SK-N-SH treated with all-trans-retinoic acid at 6 μM for 48 hours (cell line): Measurements from ENCODE around the gene SLC4A7.
"Not testable (repeated sequence)": the region's sequence is repeated elsewhere in the genome, so short reads cannot be mapped to it uniquely, and the experiment has no call there.

Experiments
- ATAC-seq: fragments of 200-7000 bp; cut with Tn5 transposase; 3 replicates; pipeline ENCODE4 v1.9.1; 2020; ENCODE audit warnings: mild to moderate bottlenecking, moderate library complexity
- ARNTL ChIP-seq: fragments of 450-650 bp; formaldehyde crosslinking; IDR thresholded peaks from 2 replicates; pipeline ENCODE4 v1.5.0; 2020; ENCODE audit warnings: low read depth, mild to moderate bottlenecking, moderate library complexity, borderline replicate concordance
- BACH2 ChIP-seq: fragments of 250-450 bp; sonication (Bioruptor Pico); IDR thresholded peaks from 2 replicates; pipeline ENCODE4 v1.9.0; 2021; ENCODE audit warnings: mild to moderate bottlenecking, borderline replicate concordance
- CSDC2 ChIP-seq: fragments of 250-450 bp; sonication (Bioruptor Pico); IDR thresholded peaks from 2 replicates; pipeline ENCODE4 v1.5.0; 2020; ENCODE audit warnings: mild to moderate bottlenecking, moderate library complexity
- ESRRG ChIP-seq: fragments of 250-450 bp; sonication (Bioruptor Pico); IDR thresholded peaks from 2 replicates; pipeline ENCODE4 v1.6.1; 2021; ENCODE audit warnings: mild to moderate bottlenecking
- ISL1 ChIP-seq: fragments of 250-450 bp; sonication (Bioruptor Pico); IDR thresholded peaks from 2 replicates; pipeline ENCODE4 v2.1.2; 2022; ENCODE audit warnings: mild to moderate bottlenecking, moderate library complexity
- OSR1 ChIP-seq: fragments of 250-450 bp; sonication (Bioruptor Pico); IDR thresholded peaks from 2 replicates; pipeline ENCODE4 v1.8.0; 2022; ENCODE audit warnings: moderate library complexity, mild to moderate bottlenecking, inconsistent platforms
- POU6F1 ChIP-seq: fragments of 250-450 bp; sonication (Bioruptor Pico); IDR thresholded peaks from 2 replicates; pipeline ENCODE4 v1.8.0; 2021; ENCODE audit warnings: low read depth, mild to moderate bottlenecking, moderate library complexity, borderline replicate concordance
- PPARA ChIP-seq: fragments of 250-450 bp; sonication (Bioruptor Pico); IDR thresholded peaks from 2 replicates; pipeline ENCODE4 v1.5.0; 2020; ENCODE audit warnings: mild to moderate bottlenecking, borderline replicate concordance
- SNAI2 ChIP-seq: fragments of 250-450 bp; sonication (Bioruptor Pico); IDR thresholded peaks from 2 replicates; pipeline ENCODE4 v1.5.0; 2020; ENCODE audit warnings: mild to moderate bottlenecking, moderate library complexity
- TCF4 ChIP-seq: fragments of 250-450 bp; sonication (Bioruptor Pico); IDR thresholded peaks from 2 replicates; pipeline ENCODE4 v1.8.0; 2021; ENCODE audit warnings: mild to moderate bottlenecking, moderate library complexity, borderline replicate concordance
- TOX ChIP-seq: fragments of 250-450 bp; sonication (Bioruptor Pico); IDR thresholded peaks from 2 replicates; pipeline ENCODE4 v1.8.0; 2021; ENCODE audit warnings: mild to moderate bottlenecking, moderate library complexity, borderline replicate concordance
- ZC3H10 ChIP-seq: fragments of 250-450 bp; sonication (Bioruptor Pico); IDR thresholded peaks from 2 replicates; pipeline ENCODE4 v1.5.1; 2021; ENCODE audit warnings: mild to moderate bottlenecking, moderate library complexity
- ZFP30 ChIP-seq: fragments of 450-650 bp; formaldehyde crosslinking; IDR thresholded peaks from 2 replicates; pipeline ENCODE4 v1.5.0; 2022; ENCODE audit warnings: mild to moderate bottlenecking, moderate library complexity
- ZNF565 ChIP-seq: fragments of 450-650 bp; formaldehyde crosslinking; conservative IDR thresholded peaks from 2 replicates; pipeline ENCODE4 v1.5.0; 2020; ENCODE audit warnings: low read depth, mild to moderate bottlenecking, moderate library complexity
- TF ChIP-seq, protein P1 (sequence below): fragments of 250-450 bp; sonication (Bioruptor Pico); IDR thresholded peaks from 2 replicates; pipeline ENCODE4 v1.5.1; 2021; ENCODE audit warnings: mild to moderate bottlenecking, moderate library complexity
- TF ChIP-seq, protein P2 (sequence below): fragments of 250-450 bp; sonication (Bioruptor Pico); IDR thresholded peaks from 2 replicates; pipeline ENCODE4 v1.5.0; 2020; ENCODE audit warnings: mild to moderate bottlenecking, moderate library complexity

SLC4A7 gene

GRCh38 chr3:27422617-27423016, 61.6 kb downstream of the SLC4A7 start:
- no peak for ATAC-seq
- TF ChIP-seq OSR1 (CRISPR knock-in tag): no peak
- TF ChIP-seq, protein P1, sequence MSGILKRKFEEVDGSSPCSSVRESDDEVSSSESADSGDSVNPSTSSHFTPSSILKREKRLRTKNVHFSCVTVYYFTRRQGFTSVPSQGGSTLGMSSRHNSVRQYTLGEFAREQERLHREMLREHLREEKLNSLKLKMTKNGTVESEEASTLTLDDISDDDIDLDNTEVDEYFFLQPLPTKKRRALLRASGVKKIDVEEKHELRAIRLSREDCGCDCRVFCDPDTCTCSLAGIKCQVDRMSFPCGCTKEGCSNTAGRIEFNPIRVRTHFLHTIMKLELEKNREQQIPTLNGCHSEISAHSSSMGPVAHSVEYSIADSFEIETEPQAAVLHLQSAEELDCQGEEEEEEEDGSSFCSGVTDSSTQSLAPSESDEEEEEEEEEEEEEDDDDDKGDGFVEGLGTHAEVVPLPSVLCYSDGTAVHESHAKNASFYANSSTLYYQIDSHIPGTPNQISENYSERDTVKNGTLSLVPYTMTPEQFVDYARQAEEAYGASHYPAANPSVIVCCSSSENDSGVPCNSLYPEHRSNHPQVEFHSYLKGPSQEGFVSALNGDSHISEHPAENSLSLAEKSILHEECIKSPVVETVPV (CRISPR knock-in tag): no peak
- no peak for TF ChIP-seq SNAI2 (CRISPR knock-in tag)

- TF ChIP-seq OSR1 (CRISPR knock-in tag): no peak
- no peak for TF ChIP-seq ZNF565 (CRISPR knock-in tag)
- no peak for TF ChIP-seq CSDC2 (CRISPR knock-in tag)
- TF ChIP-seq TCF4 (CRISPR knock-in tag): no peak
- no peak for TF ChIP-seq BACH2 (CRISPR knock-in tag)
- no peak for TF ChIP-seq PPARA
- TF ChIP-seq, protein P2, sequence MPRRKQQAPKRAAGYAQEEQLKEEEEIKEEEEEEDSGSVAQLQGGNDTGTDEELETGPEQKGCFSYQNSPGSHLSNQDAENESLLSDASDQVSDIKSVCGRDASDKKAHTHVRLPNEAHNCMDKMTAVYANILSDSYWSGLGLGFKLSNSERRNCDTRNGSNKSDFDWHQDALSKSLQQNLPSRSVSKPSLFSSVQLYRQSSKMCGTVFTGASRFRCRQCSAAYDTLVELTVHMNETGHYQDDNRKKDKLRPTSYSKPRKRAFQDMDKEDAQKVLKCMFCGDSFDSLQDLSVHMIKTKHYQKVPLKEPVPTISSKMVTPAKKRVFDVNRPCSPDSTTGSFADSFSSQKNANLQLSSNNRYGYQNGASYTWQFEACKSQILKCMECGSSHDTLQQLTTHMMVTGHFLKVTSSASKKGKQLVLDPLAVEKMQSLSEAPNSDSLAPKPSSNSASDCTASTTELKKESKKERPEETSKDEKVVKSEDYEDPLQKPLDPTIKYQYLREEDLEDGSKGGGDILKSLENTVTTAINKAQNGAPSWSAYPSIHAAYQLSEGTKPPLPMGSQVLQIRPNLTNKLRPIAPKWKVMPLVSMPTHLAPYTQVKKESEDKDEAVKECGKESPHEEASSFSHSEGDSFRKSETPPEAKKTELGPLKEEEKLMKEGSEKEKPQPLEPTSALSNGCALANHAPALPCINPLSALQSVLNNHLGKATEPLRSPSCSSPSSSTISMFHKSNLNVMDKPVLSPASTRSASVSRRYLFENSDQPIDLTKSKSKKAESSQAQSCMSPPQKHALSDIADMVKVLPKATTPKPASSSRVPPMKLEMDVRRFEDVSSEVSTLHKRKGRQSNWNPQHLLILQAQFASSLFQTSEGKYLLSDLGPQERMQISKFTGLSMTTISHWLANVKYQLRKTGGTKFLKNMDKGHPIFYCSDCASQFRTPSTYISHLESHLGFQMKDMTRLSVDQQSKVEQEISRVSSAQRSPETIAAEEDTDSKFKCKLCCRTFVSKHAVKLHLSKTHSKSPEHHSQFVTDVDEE: no peak
- TF ChIP-seq ARNTL: no peak
- TF ChIP-seq POU6F1 (CRISPR knock-in tag): no peak
- TF ChIP-seq ZFP30 (CRISPR knock-in tag): no peak
- TF ChIP-seq ISL1 (CRISPR knock-in tag): no peak
- no peak for TF ChIP-seq ZC3H10
- no peak for ATAC-seq
These were observed 69.0 kb downstream of the SLC4A7 start for GRCh38 chr3:27415202-27415601.

- no peak for ATAC-seq
- TF ChIP-seq SNAI2 (CRISPR knock-in tag): no peak
- TF ChIP-seq PPARA: no peak
- TF ChIP-seq POU6F1 (CRISPR knock-in tag): no peak
- TF ChIP-seq, protein P1 (CRISPR knock-in tag): no peak
- no peak for TF ChIP-seq ESRRG (CRISPR knock-in tag)
- TF ChIP-seq, protein P2: no peak
- TF ChIP-seq TOX (CRISPR knock-in tag): no peak
These were observed 91.1 kb downstream of the SLC4A7 start for GRCh38 chr3:27392950-27393679.

GRCh38 chr3:27392414-27392813, 91.8 kb downstream of the SLC4A7 start:
- ATAC-seq: not testable (repeated sequence)
